ENCODE measurements around the gene SH3GL2. TPM values are rescaled to one million over a fixed set of nuclear protein-coding genes. Genes with fewer than 3 reads are reported as not detected.

Gene SH3GL2
- polyA plus RNA-seq, 1 donor from 2014 or later: not detected

- Mint-ChIP-seq H3K27ac (no peak overlapping the region), H3K4me1 (no peaks in the 10 kb centered on the region), H3K36me3 (no peaks in the 10 kb centered on the region), H3K4me3 (no peak overlapping the region), H3K9me3 (peaks cover 0 to 2% (median 1%) of the 10 kb centered on the region in 3 donors), H3K27me3 (no peaks in the 10 kb centered on the region)
Measured at GRCh38 chr9:17660158-17660557, 81.3 kb downstream of the SH3GL2 start.

GRCh38 chr9:17665450-17665849 lies 86.6 kb downstream of the SH3GL2 start:
- H3K4me3 Mint-ChIP-seq: no peak overlapping the region

GRCh38 chr9:17669206-17669605 lies 90.3 kb downstream of the SH3GL2 start:
- Mint-ChIP-seq H3K4me1 (no peaks in the 10 kb centered on the region), H3K27me3 (no peaks in the 10 kb centered on the region), H3K27ac (no peak overlapping the region), H3K4me3 (no peak overlapping the region), H3K9me3 (peaks cover 3 to 12% (median 6%) of the 10 kb centered on the region in 3 donors), H3K36me3 (no peaks in the 10 kb centered on the region)

More at GRCh38 chr9:17665450-17665849, 86.6 kb downstream of the SH3GL2 start:
- Mint-ChIP-seq H3K27ac (no peak overlapping the region), H3K27me3 (no peaks in the 10 kb centered on the region), H3K4me1 (no peaks in the 10 kb centered on the region), H3K36me3 (no peaks in the 10 kb centered on the region), H3K9me3 (peaks cover 0 to 6% (median 5%) of the 10 kb centered on the region in 3 donors)

- Mint-ChIP-seq H3K4me1 (no peaks in the 10 kb centered on the region), H3K36me3 (no peaks in the 10 kb centered on the region), H3K9me3 (peaks cover 0 to 12% (median 5%) of the 10 kb centered on the region in 3 donors), H3K27ac (no peak overlapping the region), H3K27me3 (no peaks in the 10 kb centered on the region), H3K4me3 (no peak overlapping the region)
Measured at GRCh38 chr9:17682684-17683083, 103.8 kb downstream of the SH3GL2 start.

GRCh38 chr9:17688834-17689233 lies 110.0 kb downstream of the SH3GL2 start:
- Mint-ChIP-seq H3K27ac (no peak overlapping the region), H3K27me3 (no peaks in the 10 kb centered on the region), H3K9me3 (peaks cover 0 to 10% (median 8%) of the 10 kb centered on the region in 3 donors)

GRCh38 chr9:17694336-17694735 lies 115.5 kb downstream of the SH3GL2 start:
- Mint-ChIP-seq H3K27ac (no peak overlapping the region), H3K4me1 (no peaks in the 10 kb centered on the region), H3K36me3 (no peaks in the 10 kb centered on the region), H3K27me3 (no peaks in the 10 kb centered on the region), H3K4me3 (no peak overlapping the region), H3K9me3 (peaks cover 0 to 8% (median 4%) of the 10 kb centered on the region in 3 donors)

More at GRCh38 chr9:17688834-17689233, 110.0 kb downstream of the SH3GL2 start:
- Mint-ChIP-seq H3K4me3 (no peak overlapping the region), H3K4me1 (no peaks in the 10 kb centered on the region), H3K36me3 (no peaks in the 10 kb centered on the region)

GRCh38 chr9:17695482-17695881 lies 116.6 kb downstream of the SH3GL2 start:
- Mint-ChIP-seq H3K4me3 (no peak overlapping the region), H3K27ac (no peak overlapping the region), H3K4me1 (no peaks in the 10 kb centered on the region), H3K9me3 (peaks cover 4 to 5% (median 4%) of the 10 kb centered on the region in 3 donors), H3K36me3 (no peaks in the 10 kb centered on the region), H3K27me3 (no peaks in the 10 kb centered on the region)

- Mint-ChIP-seq H3K36me3 (no peaks in the 10 kb centered on the region), H3K27ac (no peak overlapping the region), H3K4me3 (no peak overlapping the region), H3K4me1 (no peaks in the 10 kb centered on the region), H3K27me3 (no peaks in the 10 kb centered on the region), H3K9me3 (peaks cover 0 to 9% (median 4%) of the 10 kb centered on the region in 3 donors)
Measured at GRCh38 chr9:17699615-17700330, 120.9 kb downstream of the SH3GL2 start.

- H3K27me3 Mint-ChIP-seq: no peaks in the 10 kb centered on the region
- H3K27ac Mint-ChIP-seq: no peak overlapping the region
- no peaks in the 10 kb centered on the region for H3K4me1 Mint-ChIP-seq
- H3K36me3 Mint-ChIP-seq: no peaks in the 10 kb centered on the region
- no peak overlapping the region for H3K4me3 Mint-ChIP-seq
- H3K9me3 Mint-ChIP-seq: peaks cover 0 to 5% (median 4%) of the 10 kb centered on the region in 3 donors
Measured at GRCh38 chr9:17706347-17706746, 127.5 kb downstream of the SH3GL2 start.

GRCh38 chr9:17719053-17719452 lies 140.2 kb downstream of the SH3GL2 start:
- Mint-ChIP-seq H3K27ac (no peak overlapping the region), H3K9me3 (peaks cover 0 to 22% (median 6%) of the 10 kb centered on the region in 3 donors), H3K27me3 (no peaks in the 10 kb centered on the region), H3K4me1 (no peaks in the 10 kb centered on the region), H3K36me3 (no peaks in the 10 kb centered on the region), H3K4me3 (no peak overlapping the region)

- Mint-ChIP-seq H3K27ac (no peak overlapping the region), H3K36me3 (no peaks in the 10 kb centered on the region), H3K4me1 (no peaks in the 10 kb centered on the region), H3K4me3 (no peak overlapping the region), H3K9me3 (peaks cover 2 to 16% (median 14%) of the 10 kb centered on the region in 3 donors), H3K27me3 (no peaks in the 10 kb centered on the region)
Measured at GRCh38 chr9:17721954-17722353, 143.1 kb downstream of the SH3GL2 start.

GRCh38 chr9:17723656-17724055 lies 144.8 kb downstream of the SH3GL2 start:
- Mint-ChIP-seq H3K27me3 (no peaks in the 10 kb centered on the region), H3K27ac (no peak overlapping the region), H3K9me3 (peaks cover 2 to 19% (median 14%) of the 10 kb centered on the region in 3 donors), H3K36me3 (no peaks in the 10 kb centered on the region), H3K4me3 (no peak overlapping the region), H3K4me1 (no peaks in the 10 kb centered on the region)

- peaks cover 2 to 19% (median 14%) of the 10 kb centered on the region in 3 donors for H3K9me3 Mint-ChIP-seq
- H3K4me3 Mint-ChIP-seq: no peak overlapping the region
- H3K36me3 Mint-ChIP-seq: peaks cover 1% of the 10 kb centered on the region
- no peaks in the 10 kb centered on the region for H3K4me1 Mint-ChIP-seq
- no peaks in the 10 kb centered on the region for H3K27me3 Mint-ChIP-seq
- no peak overlapping the region for H3K27ac Mint-ChIP-seq
Measured at GRCh38 chr9:17725399-17726010, 146.6 kb downstream of the SH3GL2 start.

GRCh38 chr9:17726298-17726697 lies 147.4 kb downstream of the SH3GL2 start:
- Mint-ChIP-seq H3K27me3 (no peaks in the 10 kb centered on the region), H3K27ac (no peak overlapping the region), H3K4me1 (no peaks in the 10 kb centered on the region), H3K9me3 (peaks cover 2 to 19% (median 14%) of the 10 kb centered on the region in 3 donors), H3K4me3 (no peak overlapping the region), H3K36me3 (peaks cover 1% of the 10 kb centered on the region)

- H3K36me3 Mint-ChIP-seq: peaks cover 1% of the 10 kb centered on the region
- H3K9me3 Mint-ChIP-seq: peaks cover 5 to 7% (median 6%) of the 10 kb centered on the region in 3 donors
- H3K27ac Mint-ChIP-seq: no peak overlapping the region
- no peaks in the 10 kb centered on the region for H3K4me1 Mint-ChIP-seq
- H3K4me3 Mint-ChIP-seq: no peak overlapping the region
- H3K27me3 Mint-ChIP-seq: no peaks in the 10 kb centered on the region
Measured at GRCh38 chr9:17730899-17731298, 152.0 kb downstream of the SH3GL2 start.

GRCh38 chr9:17731308-17731707 lies 152.4 kb downstream of the SH3GL2 start:
- Mint-ChIP-seq H3K27ac (no peak overlapping the region), H3K27me3 (no peaks in the 10 kb centered on the region), H3K4me1 (no peaks in the 10 kb centered on the region), H3K4me3 (no peak overlapping the region), H3K9me3 (peaks cover 5 to 7% (median 5%) of the 10 kb centered on the region in 3 donors), H3K36me3 (peaks cover 1% of the 10 kb centered on the region)

All from IgD-negative memory B cell (primary cell).